SU-DHL-6 (cell line): ENCODE results near the gene PPFIA4.

Source experiments
- H2AFZ ChIP-seq: fragments of 200-600 bp; sonication (generic); 2 replicates; pipeline ENCODE4 v1.6.1; 2014; ENCODE audit warnings: low read depth, mild to moderate bottlenecking, moderate library complexity, mixed read lengths, antibody characterized with exemption, low read length; ENCODE audit not compliant: severe bottlenecking
- H3F3A ChIP-seq: fragments of 200-600 bp; shearing (Covaris generic); 2 replicates; pipeline ENCODE4 v1.6.0; 2016; ENCODE audit warnings: antibody characterized with exemption, mild to moderate bottlenecking; ENCODE audit not compliant: insufficient read depth
- H3K27ac ChIP-seq: fragments of 200-600 bp; sonication (generic); 2 replicates; pipeline ENCODE4 v1.5.1; 2016; ENCODE audit warnings: low read depth, mild to moderate bottlenecking, low read length, moderate library complexity, mixed read lengths
- H3K27me3 ChIP-seq: fragments of 200-600 bp; sonication (generic), shearing (Covaris generic); 2 replicates; pipeline ENCODE4 v1.6.0; 2014; ENCODE audit warnings: mild to moderate bottlenecking, low read length
- H3K36me3 ChIP-seq: fragments of 200-600 bp; sonication (generic); 2 replicates; pipeline ENCODE4 v1.6.1; 2014; ENCODE audit warnings: mild to moderate bottlenecking, low read length, mixed read lengths
- H3K4me2 ChIP-seq: fragments of 300-600, 200-600 bp; shearing (Covaris generic), sonication (generic); 2 replicates; pipeline ENCODE4 v1.6.0; 2014; ENCODE audit warnings: low read length, low read depth, mild to moderate bottlenecking; ENCODE audit not compliant: poor library complexity, severe bottlenecking
- H3K4me3 ChIP-seq: fragments of 200-600 bp; sonication (generic); 2 replicates; pipeline ENCODE4 v1.5.1; 2014; ENCODE audit warnings: antibody characterized with exemption, low read length, mild to moderate bottlenecking, mixed read lengths; ENCODE audit not compliant: insufficient read depth, poor library complexity, severe bottlenecking
- H3K79me2 ChIP-seq: fragments of 200-600 bp; sonication (generic); 2 replicates; pipeline ENCODE4 v1.6.1; 2014; ENCODE audit warnings: mild to moderate bottlenecking, low read length, moderate library complexity; ENCODE audit not compliant: insufficient read depth
- H3K9ac ChIP-seq: fragments of 200-600 bp; sonication (generic); 2 replicates; pipeline ENCODE4 v1.7.0; 2014; ENCODE audit warnings: mild to moderate bottlenecking, low read length
- H3K9me2 ChIP-seq: fragments of 200-600 bp; sonication (generic); replicated peaks from 2 replicates; pipeline ENCODE4 v1.6.1; 2014; ENCODE audit warnings: low read length; ENCODE audit not compliant: insufficient read depth
- H3K9me3 ChIP-seq: fragments of 200-600 bp; sonication (generic); 2 replicates; pipeline ENCODE4 v1.6.1; 2014; ENCODE audit warnings: low read length, mixed read lengths; ENCODE audit not compliant: insufficient read depth
- H4K20me1 ChIP-seq: fragments of 200-600 bp; sonication (generic); 2 replicates; pipeline ENCODE4 v1.6.1; 2014; ENCODE audit warnings: low read depth, mild to moderate bottlenecking, antibody characterized with exemption, low read length, moderate library complexity, mixed read lengths
- EZH2phosphoT487 ChIP-seq: fragments of 200-600 bp; sonication (generic), shearing (Covaris generic); conservative IDR thresholded peaks from 2 replicates; pipeline ENCODE4 v1.6.1; 2018; ENCODE audit warnings: mild to moderate bottlenecking, antibody characterized with exemption, low read length, moderate library complexity, mixed read lengths
- TF ChIP-seq, protein P1 (sequence below): fragments of 200-600 bp; sonication (generic); IDR thresholded peaks from one replicate; pipeline ENCODE4 v1.5.1; 2017; ENCODE audit warnings: antibody characterized with exemption, mild to moderate bottlenecking, low read length, moderate library complexity; ENCODE audit not compliant: insufficient read depth, poor library complexity, severe bottlenecking

Gene PPFIA4

DNA sequence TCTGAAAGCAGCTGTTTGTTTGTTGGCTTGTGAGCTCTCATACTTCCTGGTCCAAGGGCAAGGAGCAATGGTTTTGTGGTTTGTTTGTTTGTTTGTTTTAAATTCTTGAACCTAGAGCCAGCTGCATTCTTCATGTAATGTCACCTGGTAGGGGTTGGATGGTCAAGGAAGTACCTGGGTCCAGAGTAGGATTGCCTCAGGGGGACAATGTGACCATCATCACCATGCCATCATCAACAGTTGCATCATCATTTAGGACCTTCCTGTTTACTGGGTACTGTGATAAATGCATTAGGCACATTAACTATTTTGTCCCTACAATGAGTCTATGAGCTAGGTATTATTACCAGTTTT is 74.2 kb downstream of the PPFIA4 start:
- no peak overlapping the region for H3K27ac ChIP-seq
- no peaks in the 10 kb centered on the region for H3K27me3 ChIP-seq
- H3F3A ChIP-seq = no peaks in the 10 kb centered on the region
- no peak overlapping the region for H3K9ac ChIP-seq
- H2AFZ ChIP-seq = no peak overlapping the region
- H3K4me2 ChIP-seq = no peak overlapping the region
- no peaks in the 10 kb centered on the region for H4K20me1 ChIP-seq
- TF ChIP-seq EZH2phosphoT487 = no peak
- TF ChIP-seq, protein P1, sequence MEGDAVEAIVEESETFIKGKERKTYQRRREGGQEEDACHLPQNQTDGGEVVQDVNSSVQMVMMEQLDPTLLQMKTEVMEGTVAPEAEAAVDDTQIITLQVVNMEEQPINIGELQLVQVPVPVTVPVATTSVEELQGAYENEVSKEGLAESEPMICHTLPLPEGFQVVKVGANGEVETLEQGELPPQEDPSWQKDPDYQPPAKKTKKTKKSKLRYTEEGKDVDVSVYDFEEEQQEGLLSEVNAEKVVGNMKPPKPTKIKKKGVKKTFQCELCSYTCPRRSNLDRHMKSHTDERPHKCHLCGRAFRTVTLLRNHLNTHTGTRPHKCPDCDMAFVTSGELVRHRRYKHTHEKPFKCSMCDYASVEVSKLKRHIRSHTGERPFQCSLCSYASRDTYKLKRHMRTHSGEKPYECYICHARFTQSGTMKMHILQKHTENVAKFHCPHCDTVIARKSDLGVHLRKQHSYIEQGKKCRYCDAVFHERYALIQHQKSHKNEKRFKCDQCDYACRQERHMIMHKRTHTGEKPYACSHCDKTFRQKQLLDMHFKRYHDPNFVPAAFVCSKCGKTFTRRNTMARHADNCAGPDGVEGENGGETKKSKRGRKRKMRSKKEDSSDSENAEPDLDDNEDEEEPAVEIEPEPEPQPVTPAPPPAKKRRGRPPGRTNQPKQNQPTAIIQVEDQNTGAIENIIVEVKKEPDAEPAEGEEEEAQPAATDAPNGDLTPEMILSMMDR = no peak
- H3K4me3 ChIP-seq = no peak overlapping the region
- H3K9me2 ChIP-seq = no peaks in the 10 kb centered on the region
- no peaks in the 10 kb centered on the region for H3K36me3 ChIP-seq
- no peaks in the 10 kb centered on the region for H3K79me2 ChIP-seq
- 0 out of 2 replicates have a peak, but pooled peaks cover under 1% of the 10 kb centered on the region for H3K9me3 ChIP-seq

DNA sequence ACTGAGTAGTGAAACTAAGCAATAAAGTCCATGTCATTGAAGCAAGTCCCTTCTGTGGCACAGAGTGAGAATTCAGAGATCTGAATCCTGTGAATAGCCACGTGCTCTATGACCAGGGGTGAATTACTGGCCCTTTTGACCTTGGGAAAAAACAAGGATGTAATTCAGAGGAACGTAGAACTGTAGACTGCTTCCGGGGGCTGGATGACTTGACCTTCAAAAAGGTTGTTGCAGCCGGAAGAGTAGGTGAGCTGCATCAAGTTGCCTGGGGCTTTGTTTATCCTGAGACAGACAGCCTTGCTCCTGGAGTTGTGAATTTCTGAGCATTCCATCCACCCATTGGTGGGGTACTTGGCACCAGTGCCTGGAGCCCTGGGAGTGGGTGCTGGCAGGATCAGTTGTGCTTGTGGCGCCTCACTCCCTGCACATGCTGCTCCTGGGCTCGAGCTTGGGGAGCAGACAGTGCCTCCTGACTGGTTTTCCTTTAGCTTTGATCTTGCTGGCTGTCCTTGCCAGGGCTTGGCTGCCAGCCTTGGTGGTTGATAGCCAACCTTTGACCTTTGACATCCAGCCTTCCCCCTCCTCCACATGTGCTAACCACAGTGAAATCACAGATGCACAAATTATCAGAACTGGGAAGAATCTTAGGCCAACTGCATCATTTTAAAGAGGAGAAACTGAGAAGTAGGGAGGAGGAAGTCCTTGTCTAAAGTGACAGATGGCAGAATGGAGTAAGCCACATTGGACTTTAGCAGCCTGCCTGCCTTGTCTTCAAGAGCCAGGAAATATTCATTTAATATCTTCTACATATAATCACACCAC is 75.7 kb downstream of the PPFIA4 start:
- Histone ChIP-seq H3K4me2 (no peak overlapping the region), H3K9me2 (no peaks in the 10 kb centered on the region), H3F3A (no peaks in the 10 kb centered on the region), H3K4me3 (no peak overlapping the region), H3K79me2 (no peaks in the 10 kb centered on the region), H4K20me1 (no peaks in the 10 kb centered on the region), H3K9me3 (no peaks in the 10 kb centered on the region), H3K27me3 (no peaks in the 10 kb centered on the region), H2AFZ (no peak overlapping the region), H3K36me3 (no peaks in the 10 kb centered on the region), H3K27ac (no peak overlapping the region), H3K9ac (no peak overlapping the region)
- no peak for TF ChIP-seq EZH2phosphoT487
- TF ChIP-seq, protein P1 = no peak

DNA sequence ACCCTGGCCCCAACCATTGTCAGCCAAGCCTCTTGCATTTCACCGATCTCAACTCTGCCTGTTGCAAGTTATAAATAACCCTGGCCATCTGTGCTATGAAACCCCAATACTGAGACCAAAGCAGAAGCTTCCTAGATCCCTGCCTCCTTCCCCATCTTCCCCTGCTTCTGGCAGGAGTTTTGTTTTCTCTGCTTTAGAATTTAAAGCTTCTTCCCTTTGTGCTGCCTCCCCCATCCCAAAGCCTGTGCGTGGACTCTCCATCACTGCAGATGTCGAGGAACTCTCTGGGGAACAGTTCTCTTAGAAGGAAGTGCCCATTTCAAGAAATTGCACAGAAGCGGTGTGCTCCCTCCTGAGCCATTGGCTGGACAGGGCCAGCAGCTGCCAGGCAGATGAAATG is 76.9 kb downstream of the PPFIA4 start:
- Histone ChIP-seq H3K79me2 (no peaks in the 10 kb centered on the region), H3K9me2 (no peaks in the 10 kb centered on the region), H3K36me3 (no peaks in the 10 kb centered on the region), H3K27ac (no peak overlapping the region), H3K27me3 (no peaks in the 10 kb centered on the region), H3K4me2 (no peak overlapping the region), H3F3A (no peaks in the 10 kb centered on the region), H2AFZ (no peak overlapping the region), H3K9me3 (no peaks in the 10 kb centered on the region), H3K9ac (no peak overlapping the region), H4K20me1 (no peaks in the 10 kb centered on the region), H3K4me3 (no peak overlapping the region)
- TF ChIP-seq EZH2phosphoT487 = no peak

DNA sequence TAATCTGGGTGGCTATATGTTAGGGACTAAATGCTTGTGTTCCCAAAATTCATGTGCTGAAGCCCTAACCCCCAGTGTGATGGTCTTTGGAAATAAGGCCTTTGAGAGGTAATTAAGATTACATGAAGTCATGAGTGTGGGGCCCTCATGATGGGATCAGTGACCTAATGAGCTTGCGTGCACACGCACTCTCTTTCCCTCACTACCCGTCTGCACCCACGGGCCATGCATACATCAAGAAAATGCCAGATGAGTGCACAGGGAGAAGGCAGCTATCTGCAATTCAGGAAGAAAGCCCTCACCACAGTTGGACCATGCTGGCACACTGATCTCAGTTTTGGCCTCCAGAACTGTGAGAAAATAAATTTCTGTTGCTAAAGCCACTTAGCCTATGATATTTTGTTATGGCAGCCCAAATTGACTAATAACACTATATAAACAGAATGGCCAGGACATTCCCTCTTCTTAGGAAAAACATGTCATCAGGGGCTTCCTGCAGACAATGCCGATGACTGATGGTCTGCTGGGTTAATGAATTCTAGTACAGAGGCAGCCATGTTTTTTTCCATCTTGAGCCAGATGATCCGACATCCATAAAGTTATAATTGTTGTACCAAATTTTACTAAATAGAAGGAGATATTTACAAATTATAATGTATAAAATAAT is 77.7 kb downstream of the PPFIA4 start:
- Histone ChIP-seq H3K9me3 (no peaks in the 10 kb centered on the region), H3K4me2 (no peak overlapping the region), H3F3A (no peaks in the 10 kb centered on the region), H3K9me2 (no peaks in the 10 kb centered on the region), H3K27ac (no peak overlapping the region), H3K27me3 (no peaks in the 10 kb centered on the region), H3K9ac (no peak overlapping the region), H2AFZ (no peak overlapping the region), H3K79me2 (no peaks in the 10 kb centered on the region), H4K20me1 (no peaks in the 10 kb centered on the region), H3K4me3 (no peak overlapping the region), H3K36me3 (no peaks in the 10 kb centered on the region)
- no peak for TF ChIP-seq EZH2phosphoT487
- TF ChIP-seq, protein P1 = no peak
